Kidney (tissue), 14 donors: ENCODE results near the gene GLIS2. TPM values are rescaled to one million over a fixed set of nuclear protein-coding genes. Genes with fewer than 3 reads are reported as not detected.

ENCODE experiments used
- DNase-seq, 5 donors: peaks; one replicate each; pipeline ENCODE4 v3.0.0-alpha.2; 2013 to 2020
- FAIRE-seq: peaks from 2 replicates; lab custom pipeline; 2012; peaks lifted over from hg19 to GRCh38; lab: Jason Lieb, UNC
- H3K27ac ChIP-seq, 2 donors: one replicate each; pipeline ENCODE4 v1.7.0; 2013; ENCODE audit warnings: low read depth in 2 of 2, low read length in 2 of 2, inconsistent platforms in 1 of 2
- H3K27me3 ChIP-seq: one replicate; pipeline ENCODE4 v1.7.1; 2013; ENCODE audit warnings: low read length, inconsistent platforms; ENCODE audit not compliant: control insufficient read depth, insufficient read depth
- H3K36me3 ChIP-seq, 3 donors: one replicate each; pipeline versions ENCODE4 v1.7.0 to v1.7.1; 2013; ENCODE audit warnings: low read length in 3 of 3, control low read depth in 1 of 3, inconsistent platforms in 1 of 3; ENCODE audit not compliant: insufficient read depth in 3 of 3, control insufficient read depth in 2 of 3
- H3K4me1 ChIP-seq, 3 donors: one replicate each; pipeline versions ENCODE4 v1.7.0 to v1.7.1; 2013; ENCODE audit warnings: low read length in 3 of 3, inconsistent platforms in 1 of 3, low read depth in 1 of 3; ENCODE audit not compliant: control insufficient read depth in 2 of 3, insufficient read depth in 2 of 3
- H3K4me3 ChIP-seq, 3 donors: one replicate each; pipeline versions ENCODE4 v1.7.0 to v1.8.1; 2013; ENCODE audit warnings: low read length in 3 of 3, control low read depth in 1 of 3, inconsistent platforms in 1 of 3
- H3K9ac ChIP-seq, 3 donors: one replicate each; pipeline versions ENCODE4 v1.7.0 to v1.7.1; 2013; ENCODE audit warnings: low read length in 3 of 3, control low read depth in 1 of 3, inconsistent platforms in 1 of 3
- H3K9me3 ChIP-seq, 3 donors: one replicate each; pipeline versions ENCODE4 v1.7.0 to v1.7.1; 2013; ENCODE audit warnings: low read length in 3 of 3, control low read depth in 1 of 3, inconsistent platforms in 1 of 3; ENCODE audit not compliant: control insufficient read depth in 2 of 3, insufficient read depth in 1 of 3
- intact Hi-C: fragments of 100-400 bp; cut with DNase I; formaldehyde crosslinking; loops from one replicate; pipeline ENCODE4 v1.11.1; 2022
- polyA plus RNA-seq: library from polyadenylated mRNA; stranded (reverse); fragments of 350-450 nt; fragmentation: Illumina TruSeq; extraction: RNeasy Lipid Tissue Mini Kit (QIAGEN cat#74804); gene quantifications from one replicate; pipeline ENCODE4 v1.2.3, GENCODE V29; 2014; ENCODE audit warnings: low read depth, low replicate concordance; ENCODE audit not compliant: insufficient read depth
- total RNA-seq: library from RNA; stranded (reverse); fragmentation: NEBNext Ultra II Directional; extraction: Animal tissue kit (Norgen Biotek cat#: 25700); gene quantifications from one replicate; pipeline ENCODE4 v1.2.1, GENCODE V29; 2021
- TF ChIP-seq, protein P1 (sequence below): IDR thresholded peaks from 3 replicates; pipeline ENCODE4 v1.5.1; 2012; ENCODE audit warnings: mild to moderate bottlenecking, moderate library complexity, borderline replicate concordance; ENCODE audit not compliant: insufficient read depth; ENCODE audit errors: extremely low read depth
- donor health status: control.
- donor health status: control.
- donor health status: control.
- donor health status: control.
- donor health status: control.
- donor health status: DM: yes; HTN: yes; CAD: no.
- donor health status: Normal renal cell carcinoma (clear cell type).

GLIS2 gene
- total and polyA plus RNA-seq, 2 donors from 2014 or later = 35.6 to 68.7 TPM

DNA sequence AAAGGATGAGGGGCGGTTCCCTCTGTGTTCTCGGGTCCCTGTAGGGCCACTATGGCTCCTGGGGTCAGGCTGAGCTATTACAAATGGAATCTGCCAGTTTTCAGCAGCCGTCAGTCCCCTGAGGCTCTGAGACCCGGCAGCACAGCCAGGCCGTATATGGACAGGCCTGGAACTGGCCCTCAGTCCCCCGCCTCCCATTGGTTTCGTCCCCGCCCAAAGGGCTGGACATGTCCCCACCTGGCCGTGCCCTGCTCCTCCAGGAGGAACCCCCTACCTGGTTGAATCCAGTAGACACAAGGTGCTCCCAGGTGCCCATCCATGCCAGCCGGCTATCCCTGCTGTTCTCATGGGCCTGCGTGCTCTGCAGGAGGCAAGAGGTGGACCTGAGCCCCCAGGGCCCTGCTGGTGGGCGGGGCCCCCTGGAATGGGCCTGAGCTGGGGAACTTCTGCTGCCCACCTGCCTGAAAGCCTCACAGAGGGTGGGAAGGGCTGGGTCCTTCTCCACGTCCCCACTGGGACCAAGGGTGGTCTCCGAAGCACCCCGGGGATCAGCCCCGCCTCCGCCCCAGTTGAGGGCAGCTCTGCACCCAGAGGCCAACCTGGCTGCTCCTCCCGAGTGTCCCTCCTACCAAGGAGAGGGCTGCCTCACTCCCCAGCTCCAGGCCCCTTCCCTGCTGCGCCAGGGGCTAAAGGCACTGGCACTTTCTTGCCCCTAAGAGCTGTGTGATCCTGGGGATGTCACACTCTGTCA, 72.6 kb downstream of the GLIS2 start:
- Histone ChIP-seq H3K4me1 (peaks cover 0 to 32% (median 0%) of the 10 kb centered on the region in 3 donors), H3K4me3 (no peak overlapping the region), H3K9ac (no peak overlapping the region), H3K36me3 (peaks cover 0 to 4% (median 0%) of the 10 kb centered on the region in 3 donors), H3K27me3 (no peaks in the 10 kb centered on the region), H3K27ac (peak overlapping the region; percentile 49 to 75), H3K9me3 (no peaks in the 10 kb centered on the region)
- FAIRE-seq = no peak
- TF ChIP-seq, protein P1, sequence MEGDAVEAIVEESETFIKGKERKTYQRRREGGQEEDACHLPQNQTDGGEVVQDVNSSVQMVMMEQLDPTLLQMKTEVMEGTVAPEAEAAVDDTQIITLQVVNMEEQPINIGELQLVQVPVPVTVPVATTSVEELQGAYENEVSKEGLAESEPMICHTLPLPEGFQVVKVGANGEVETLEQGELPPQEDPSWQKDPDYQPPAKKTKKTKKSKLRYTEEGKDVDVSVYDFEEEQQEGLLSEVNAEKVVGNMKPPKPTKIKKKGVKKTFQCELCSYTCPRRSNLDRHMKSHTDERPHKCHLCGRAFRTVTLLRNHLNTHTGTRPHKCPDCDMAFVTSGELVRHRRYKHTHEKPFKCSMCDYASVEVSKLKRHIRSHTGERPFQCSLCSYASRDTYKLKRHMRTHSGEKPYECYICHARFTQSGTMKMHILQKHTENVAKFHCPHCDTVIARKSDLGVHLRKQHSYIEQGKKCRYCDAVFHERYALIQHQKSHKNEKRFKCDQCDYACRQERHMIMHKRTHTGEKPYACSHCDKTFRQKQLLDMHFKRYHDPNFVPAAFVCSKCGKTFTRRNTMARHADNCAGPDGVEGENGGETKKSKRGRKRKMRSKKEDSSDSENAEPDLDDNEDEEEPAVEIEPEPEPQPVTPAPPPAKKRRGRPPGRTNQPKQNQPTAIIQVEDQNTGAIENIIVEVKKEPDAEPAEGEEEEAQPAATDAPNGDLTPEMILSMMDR = no peak
- intact Hi-C loops = no loop called here
- peak in 3 of 5 donors; percentile 57 to 90 (median 68) for DNase-seq

Other genes starting within 250 kb of the GLIS2 start
- 23.7 TPM for gene ADCY9, start 199.6 kb upstream of the GLIS2 start, total RNA-seq
- 6.8 TPM for gene ADCY9, start 199.6 kb upstream of the GLIS2 start, polyA plus RNA-seq
- gene SRL, start 74.0 kb upstream of the GLIS2 start, total RNA-seq = 3.3 TPM
- 2.6 TPM for gene SRL, start 74.0 kb upstream of the GLIS2 start, polyA plus RNA-seq
- gene TFAP4, start 43.0 kb upstream of the GLIS2 start, total RNA-seq = 11.9 TPM
- gene TFAP4, start 43.0 kb upstream of the GLIS2 start, polyA plus RNA-seq = 3.2 TPM
- 29.4 TPM for gene PAM16, start 35.3 kb downstream of the GLIS2 start, total RNA-seq
- 61.1 TPM for gene PAM16, start 35.3 kb downstream of the GLIS2 start, polyA plus RNA-seq
- 82.7 TPM for gene VASN, start 55.8 kb downstream of the GLIS2 start, total RNA-seq
- 75.7 TPM for gene VASN, start 55.8 kb downstream of the GLIS2 start, polyA plus RNA-seq
- 50.1 TPM for gene CORO7, start 100.5 kb downstream of the GLIS2 start, total RNA-seq
- 9.8 TPM for gene CORO7, start 100.5 kb downstream of the GLIS2 start, polyA plus RNA-seq
- 41.1 TPM for gene DNAJA3, start 109.8 kb downstream of the GLIS2 start, total RNA-seq
- 49.4 TPM for gene DNAJA3, start 109.8 kb downstream of the GLIS2 start, polyA plus RNA-seq
- 54.9 TPM for gene NMRAL1, start 158.6 kb downstream of the GLIS2 start, total RNA-seq
- gene NMRAL1, start 158.6 kb downstream of the GLIS2 start, polyA plus RNA-seq = 94.1 TPM
- 56.4 TPM for gene HMOX2, start 160.3 kb downstream of the GLIS2 start, total RNA-seq
- 116 TPM for gene HMOX2, start 160.3 kb downstream of the GLIS2 start, polyA plus RNA-seq
- 40.8 TPM for gene CDIP1, start 222.7 kb downstream of the GLIS2 start, total RNA-seq
- gene CDIP1, start 222.7 kb downstream of the GLIS2 start, polyA plus RNA-seq = 80.4 TPM
- gene C16orf96, start 240.3 kb downstream of the GLIS2 start, total RNA-seq = 0.16 TPM
- gene C16orf96, start 240.3 kb downstream of the GLIS2 start, polyA plus RNA-seq = 0.13 TPM